ENCODE measurements around the gene CCDC7.
"Not testable (repeated sequence)": the region's sequence is repeated elsewhere in the genome, so short reads cannot be mapped to it uniquely, and the experiment has no call there.

CCDC7 gene

GRCh38 chr10:32744321-32744720 is 298.4 kb downstream of the CCDC7 start:
- no peak for DNase-seq

DNA sequence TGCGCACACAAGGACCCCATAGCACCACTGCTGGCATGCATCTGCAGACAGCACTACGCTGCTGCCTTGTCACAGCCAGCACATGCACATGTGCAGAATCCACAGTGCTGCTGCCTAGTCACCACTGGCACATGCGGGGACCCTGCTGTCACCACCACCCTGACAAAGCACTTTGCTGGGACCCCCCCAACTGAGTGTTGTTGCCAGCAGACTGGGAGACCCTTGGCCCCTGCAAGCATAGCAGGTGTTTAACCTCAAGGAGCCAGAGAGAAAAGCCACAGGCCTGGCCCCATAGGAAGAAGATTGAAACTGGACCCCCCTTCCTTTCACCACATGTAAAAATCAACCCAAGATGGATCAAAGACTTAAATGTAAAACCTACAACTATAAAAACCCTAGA is 300.9 kb downstream of the CCDC7 start:
- DNase-seq: no peak

DNA sequence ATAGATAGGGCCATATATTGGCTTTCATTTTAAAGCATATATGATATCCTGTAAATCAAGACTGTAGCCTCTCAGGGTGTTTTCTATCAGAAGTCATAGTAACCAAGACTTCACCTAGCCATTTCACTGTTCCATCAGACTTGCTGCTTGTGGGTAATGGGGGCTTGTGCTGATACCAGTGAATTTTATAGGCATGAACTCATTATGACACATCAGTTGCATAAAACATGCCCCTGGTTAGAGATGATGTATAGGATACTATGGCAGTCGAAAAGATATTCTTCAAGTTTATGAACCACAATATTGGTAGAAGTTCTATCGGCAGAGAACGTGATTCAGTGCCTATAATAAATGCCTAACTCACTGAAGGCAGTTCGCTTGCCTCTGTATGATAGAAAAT is 305.6 kb downstream of the CCDC7 start:
- DNase-seq: no peak

DNA sequence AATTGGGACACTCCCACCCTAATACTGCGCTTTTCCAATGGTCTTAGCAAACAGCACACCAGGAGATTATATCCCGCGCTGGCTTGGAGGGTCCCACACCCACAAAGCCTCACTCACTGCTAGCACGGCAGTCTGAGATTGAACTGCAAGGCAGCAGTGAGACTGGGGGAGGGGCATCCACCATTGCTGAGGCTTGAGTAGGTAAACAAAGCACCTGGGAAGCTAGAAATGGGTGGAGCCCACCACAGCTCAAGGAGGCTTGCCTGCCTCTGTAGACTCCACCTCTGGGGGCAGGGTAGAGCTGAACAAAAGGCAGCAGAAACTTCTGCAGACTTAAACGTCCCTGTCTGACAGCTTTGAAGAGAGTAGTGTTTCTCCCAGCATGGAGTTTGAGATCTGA is 309.0 kb downstream of the CCDC7 start:
- DNase-seq: not testable (repeated sequence)

DNA sequence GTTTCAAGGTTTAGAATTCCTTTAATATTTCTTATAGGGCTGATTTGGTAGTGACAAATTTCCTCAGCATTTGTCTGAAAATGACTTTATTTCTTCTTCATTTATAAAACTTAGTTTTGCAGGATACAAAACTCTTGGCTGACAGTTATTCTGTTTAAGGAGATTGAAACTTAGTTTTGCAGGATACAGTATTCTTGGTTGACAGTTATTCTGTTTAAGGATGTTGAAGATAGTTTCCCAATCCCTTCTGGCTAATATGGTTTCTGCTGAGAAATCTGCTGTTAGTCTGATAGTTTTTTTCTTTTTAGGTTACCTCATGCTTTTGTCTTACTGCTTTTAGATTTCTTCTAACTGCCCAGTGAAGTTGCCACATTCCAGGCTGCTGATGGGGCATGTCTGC is 325.3 kb downstream of the CCDC7 start:
- DNase-seq: no peak

DNA sequence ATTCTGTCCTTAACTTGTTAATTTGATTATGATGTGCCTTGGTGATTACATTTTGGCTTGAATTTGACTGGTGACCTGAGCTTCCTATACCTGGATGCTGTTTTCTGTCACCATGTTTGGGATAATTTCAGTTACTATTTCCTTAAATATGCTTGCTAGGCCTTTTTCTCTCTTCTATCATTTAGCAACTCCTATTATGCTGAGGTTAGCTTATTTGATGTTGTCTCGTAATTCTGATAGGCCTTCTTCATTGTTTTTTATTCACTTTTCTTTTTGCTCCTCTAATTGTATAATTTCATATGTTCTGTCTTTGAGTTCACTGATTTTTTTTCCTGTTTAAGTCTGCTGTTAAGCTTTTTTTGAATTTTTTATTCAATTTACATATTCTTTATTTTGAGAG is 327.2 kb downstream of the CCDC7 start:
- DNase-seq: no peak

GRCh38 chr10:32786968-32787367 is 341.0 kb downstream of the CCDC7 start:
- DNase-seq: no peak

GRCh38 chr10:32787690-32788284 is 341.8 kb downstream of the CCDC7 start:
- DNase-seq: no peak

- DNase-seq: no peak
These were observed 342.4 kb downstream of the CCDC7 start for GRCh38 chr10:32788359-32788758.

DNA sequence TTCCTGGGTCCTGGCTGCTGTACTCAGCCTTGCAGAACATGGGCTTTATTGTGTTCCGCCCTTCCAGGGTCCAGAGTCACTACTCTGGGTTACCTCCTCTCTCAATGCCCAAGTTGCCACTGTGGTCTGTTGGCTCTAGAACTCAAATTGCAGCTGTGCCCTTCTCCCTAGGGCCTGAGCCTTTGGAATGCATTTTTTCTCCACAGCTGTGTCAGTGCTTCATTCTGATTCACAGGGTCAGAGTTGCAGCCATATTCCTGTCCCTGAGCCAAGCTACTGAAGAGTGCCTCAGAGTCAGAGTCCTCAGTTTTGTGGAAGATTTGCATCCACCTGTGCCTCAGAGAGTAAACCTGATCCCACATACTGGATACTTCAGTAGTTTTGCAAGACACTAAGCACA is 344.5 kb downstream of the CCDC7 start:
- DNase-seq: no peak

DNA sequence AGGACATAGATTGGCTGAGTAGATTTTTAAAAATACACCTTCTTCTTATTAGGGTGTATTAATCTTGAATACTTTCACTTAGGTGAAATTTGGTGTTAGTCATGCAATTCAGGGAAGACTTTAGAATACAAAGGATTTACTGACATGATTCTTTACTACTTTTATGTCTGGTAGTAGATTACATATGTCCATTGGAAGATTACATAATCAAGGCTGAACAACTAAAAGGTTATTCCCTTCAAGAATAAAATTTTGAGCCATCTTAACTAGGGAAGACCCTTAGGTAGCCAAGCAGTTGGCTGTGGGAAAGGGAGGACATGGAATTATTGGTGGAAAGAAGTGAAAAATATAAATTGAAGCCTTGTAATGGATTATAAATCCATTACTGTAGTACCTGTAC is 347.1 kb downstream of the CCDC7 start:
- no peak for DNase-seq

- no peak for DNase-seq
These were observed 349.8 kb downstream of the CCDC7 start for GRCh38 chr10:32795598-32796183.

DNA sequence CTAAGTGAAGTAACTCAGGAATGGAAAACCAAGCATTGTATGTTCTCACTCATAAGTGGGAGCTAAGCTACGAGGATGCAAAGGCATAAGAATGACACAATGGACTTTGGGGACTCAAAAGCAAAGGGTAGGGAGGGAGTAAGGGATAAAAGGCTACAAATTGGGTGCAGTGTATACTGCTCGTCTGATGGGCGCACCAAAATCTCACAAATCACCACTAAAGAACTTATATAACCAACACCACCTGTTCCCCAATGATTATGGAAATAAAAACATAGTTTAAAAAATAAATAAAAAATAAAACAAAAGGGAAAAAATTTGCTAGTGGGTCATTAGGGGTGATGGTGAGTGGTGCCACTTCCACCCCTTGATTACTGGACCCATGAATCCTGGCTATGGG is 351.5 kb downstream of the CCDC7 start:
- DNase-seq: not testable (repeated sequence)

DNA sequence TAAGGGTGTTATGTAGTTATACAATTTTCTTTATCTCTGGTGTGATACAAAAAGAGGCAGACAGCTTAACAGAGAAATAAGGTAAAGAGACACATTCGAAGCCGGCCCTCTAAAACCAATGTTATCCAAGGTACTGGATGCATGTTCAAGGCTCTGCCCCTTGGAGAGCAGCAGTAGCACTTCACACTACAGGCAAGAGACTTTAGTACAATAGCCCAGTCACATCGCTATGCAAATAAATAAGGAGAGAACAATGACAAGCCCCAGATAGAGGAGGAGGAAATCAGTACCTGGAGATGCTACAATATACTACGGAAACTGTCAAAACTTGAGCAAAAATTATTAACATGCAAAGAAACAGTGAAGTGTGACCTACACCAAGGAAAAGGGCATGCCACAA is 401.0 kb downstream of the CCDC7 start:
- DNase-seq: no peak

- DNase-seq: no peak
These were observed 405.4 kb downstream of the CCDC7 start for GRCh38 chr10:32851301-32851700.

GRCh38 chr10:32854435-32854834 is 408.5 kb downstream of the CCDC7 start:
- no peak for DNase-seq

DNA sequence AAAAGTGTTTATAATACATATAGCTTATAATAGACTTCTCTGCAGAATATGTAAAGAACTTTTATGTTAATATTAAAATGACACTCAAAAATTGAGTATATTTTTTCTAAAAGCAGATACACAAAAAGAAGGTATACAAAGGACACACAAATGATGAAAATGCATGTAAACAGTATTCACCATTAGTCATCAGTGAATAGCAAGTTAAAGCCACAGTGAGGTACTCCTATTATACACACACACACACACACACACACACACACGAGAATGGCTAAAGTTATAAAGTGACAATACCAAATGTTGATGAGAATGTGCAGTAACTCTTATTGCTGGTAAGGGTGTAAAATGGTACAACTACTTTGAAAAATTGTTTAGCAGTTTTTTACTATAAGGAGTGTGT is 419.2 kb downstream of the CCDC7 start:
- no peak for DNase-seq

DNA sequence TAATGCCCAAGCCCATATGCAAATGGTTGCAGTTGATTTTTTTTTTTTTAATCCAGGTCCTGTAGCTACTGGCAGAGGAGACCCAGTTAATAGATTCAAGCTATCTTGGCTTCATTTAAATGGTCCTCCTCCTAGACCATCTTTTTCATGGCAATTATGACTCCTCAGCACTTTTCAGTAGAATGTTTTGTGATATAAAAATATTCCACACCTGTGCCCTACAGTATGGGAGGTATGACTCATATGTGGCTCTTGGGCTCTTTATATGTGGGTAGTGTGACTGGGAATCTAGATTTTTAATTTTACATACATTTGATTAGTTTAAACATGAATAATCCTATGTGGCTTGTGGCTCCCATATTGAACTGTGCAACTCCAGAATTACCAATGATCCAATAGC is 432.0 kb downstream of the CCDC7 start:
- no peak for DNase-seq

DNA sequence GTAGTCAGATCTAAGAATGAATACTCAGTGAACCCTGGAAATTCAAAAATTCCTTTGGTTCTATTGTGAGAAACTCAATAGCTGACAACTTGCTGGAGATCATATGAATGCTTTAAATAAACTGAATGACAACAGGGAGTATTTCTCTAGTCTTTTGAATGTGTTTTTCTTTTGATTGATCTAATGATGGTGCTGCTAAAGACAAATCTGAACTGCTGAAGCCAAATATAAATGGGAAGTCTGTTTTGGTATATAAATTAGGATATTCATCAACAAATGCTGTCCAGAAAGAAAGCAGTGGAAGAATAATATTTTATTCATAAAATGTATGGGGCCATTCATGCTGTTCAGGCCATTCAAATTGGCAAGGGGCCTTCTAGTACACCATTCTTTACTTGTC is 432.7 kb downstream of the CCDC7 start:
- DNase-seq: no peak

DNA sequence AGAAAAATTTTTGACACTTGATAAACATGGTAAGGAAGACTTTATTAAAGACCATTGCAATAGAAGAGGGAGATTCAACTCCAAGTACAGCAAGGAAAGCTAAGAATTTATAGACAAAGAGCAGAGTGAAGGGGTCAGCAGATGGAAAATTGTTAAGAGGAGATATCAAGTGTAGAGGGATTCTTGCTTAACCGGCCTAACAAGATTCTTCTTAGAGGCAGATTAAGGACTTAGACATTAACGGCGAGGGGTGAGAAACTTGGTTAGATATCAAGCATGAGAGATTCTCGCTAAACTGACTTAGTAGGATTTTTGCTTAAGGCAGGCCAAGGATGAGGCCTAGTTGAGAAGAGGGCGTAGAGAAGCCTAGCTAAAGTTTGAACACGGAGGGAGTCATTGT is 436.1 kb downstream of the CCDC7 start:
- no peak for DNase-seq

- no peak for DNase-seq
These were observed 441.5 kb downstream of the CCDC7 start for GRCh38 chr10:32887481-32887880.

DNA sequence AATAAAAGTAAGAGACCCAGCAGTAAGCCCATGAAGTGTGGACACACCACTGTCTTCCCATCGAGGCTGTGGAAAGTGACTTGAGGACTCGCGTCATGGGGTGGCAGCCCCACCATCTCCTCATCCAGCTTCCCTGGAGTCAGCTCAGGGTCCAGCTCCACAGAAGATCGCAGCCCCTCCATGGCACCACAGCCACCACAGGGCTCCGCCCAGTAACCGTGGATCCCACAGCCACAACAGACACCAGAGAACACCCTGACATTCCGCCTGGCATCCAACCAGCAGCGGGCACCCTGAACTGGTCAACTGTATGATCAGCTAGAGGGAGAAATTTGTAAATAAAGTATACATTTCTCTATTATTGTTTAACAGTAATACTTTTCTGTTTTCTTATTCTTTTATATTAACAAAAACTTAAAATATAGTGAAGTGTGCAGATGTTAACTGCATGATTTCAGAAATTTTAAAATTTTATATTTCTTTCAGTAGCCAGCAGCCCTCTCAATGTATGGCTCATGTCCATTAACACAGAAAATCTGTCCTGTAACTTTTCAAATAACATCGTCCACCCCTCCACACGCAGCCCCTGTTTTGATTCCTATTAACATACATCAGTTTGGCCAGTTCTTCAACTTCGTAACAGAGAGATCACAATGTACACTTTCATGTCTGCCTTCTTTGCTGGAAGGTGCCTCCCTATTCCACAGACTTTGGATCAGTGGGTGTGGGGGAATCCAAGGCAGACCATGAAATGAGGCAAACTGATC is 442.4 kb downstream of the CCDC7 start:
- no peak for DNase-seq

DNA sequence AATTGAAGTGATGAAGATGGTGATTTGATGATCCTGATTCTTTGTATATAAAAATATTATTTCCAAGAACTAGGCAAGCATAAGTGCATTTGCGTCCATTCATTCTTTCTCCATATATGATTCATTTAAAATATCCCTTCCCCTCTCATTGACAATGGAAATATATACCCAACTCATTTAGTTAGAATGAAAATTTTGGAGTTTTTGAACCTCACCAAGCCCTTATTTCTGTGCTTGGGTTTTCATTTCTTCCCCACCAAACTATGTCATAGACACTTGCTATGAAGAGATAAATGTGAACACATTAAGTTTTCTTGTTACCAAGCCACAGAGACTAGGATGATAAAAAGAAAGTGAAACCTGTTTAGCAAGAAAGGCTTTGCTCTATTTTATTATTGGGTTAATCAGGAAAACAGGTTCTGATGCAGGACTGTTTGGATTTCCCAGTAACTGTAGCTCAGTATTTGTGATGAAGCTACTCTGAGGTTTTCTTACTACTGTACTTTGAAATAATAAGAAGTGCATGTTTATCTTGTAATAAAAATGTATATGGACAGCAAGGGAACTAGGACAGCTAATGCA is 443.8 kb downstream of the CCDC7 start:
- no peak for DNase-seq

- no peak for DNase-seq
These were observed 444.5 kb downstream of the CCDC7 start for GRCh38 chr10:32890444-32890843.

Measured in GF-D8 (cell line).